ENCODE results near the gene LGR6.

DNA sequence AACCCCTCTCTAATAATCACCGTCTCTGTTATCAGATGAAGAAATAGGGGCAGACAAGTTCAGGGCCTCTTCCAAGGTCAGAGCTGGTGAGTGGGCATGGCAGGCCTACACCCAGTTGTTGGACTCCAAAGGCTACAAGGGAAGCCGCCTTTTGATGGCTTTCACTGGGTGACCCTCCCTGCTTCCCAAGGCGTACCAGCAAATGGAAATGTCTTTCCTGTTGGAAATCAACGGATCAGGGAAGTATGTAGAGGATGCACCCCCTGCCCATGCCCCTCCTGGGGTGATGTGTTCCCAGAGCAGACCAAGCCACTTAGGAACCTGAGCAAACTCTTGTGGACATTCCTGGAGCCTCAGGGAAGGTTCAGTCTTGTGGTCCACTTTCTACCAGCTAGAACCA is 47.4 kb downstream of the LGR6 start:
- TF ChIP-seq POLR2A (IDR thresholded peaks at IDR 0.05), result no peak
- no peak for TF ChIP-seq POLR2AphosphoS5 (IDR thresholded peaks at IDR 0.05)
- TF ChIP-seq, protein P1, sequence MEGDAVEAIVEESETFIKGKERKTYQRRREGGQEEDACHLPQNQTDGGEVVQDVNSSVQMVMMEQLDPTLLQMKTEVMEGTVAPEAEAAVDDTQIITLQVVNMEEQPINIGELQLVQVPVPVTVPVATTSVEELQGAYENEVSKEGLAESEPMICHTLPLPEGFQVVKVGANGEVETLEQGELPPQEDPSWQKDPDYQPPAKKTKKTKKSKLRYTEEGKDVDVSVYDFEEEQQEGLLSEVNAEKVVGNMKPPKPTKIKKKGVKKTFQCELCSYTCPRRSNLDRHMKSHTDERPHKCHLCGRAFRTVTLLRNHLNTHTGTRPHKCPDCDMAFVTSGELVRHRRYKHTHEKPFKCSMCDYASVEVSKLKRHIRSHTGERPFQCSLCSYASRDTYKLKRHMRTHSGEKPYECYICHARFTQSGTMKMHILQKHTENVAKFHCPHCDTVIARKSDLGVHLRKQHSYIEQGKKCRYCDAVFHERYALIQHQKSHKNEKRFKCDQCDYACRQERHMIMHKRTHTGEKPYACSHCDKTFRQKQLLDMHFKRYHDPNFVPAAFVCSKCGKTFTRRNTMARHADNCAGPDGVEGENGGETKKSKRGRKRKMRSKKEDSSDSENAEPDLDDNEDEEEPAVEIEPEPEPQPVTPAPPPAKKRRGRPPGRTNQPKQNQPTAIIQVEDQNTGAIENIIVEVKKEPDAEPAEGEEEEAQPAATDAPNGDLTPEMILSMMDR (IDR thresholded peaks at IDR 0.05), result no peak

All from upper lobe of left lung (tissue), 4 donors.